H1 (cell line): ENCODE measurements around the gene SYNGR4. TPM values are rescaled to one million over a fixed set of nuclear protein-coding genes. Genes with fewer than 3 reads are reported as not detected.

ENCODE experiments used
- CTCF ChIA-PET: fragments of 300-600 bp; sonication (Branson Sonifier 250); formaldehyde crosslinking; loops from one replicate; lab custom pipeline; 2021; ENCODE audit not compliant: partially characterized antibody; lab: Charles Lee
- POLR2A ChIA-PET: fragments of 300-600 bp; sonication (Branson Sonifier 250); formaldehyde crosslinking; loops from one replicate; lab custom pipeline; 2021; ENCODE audit warnings: inconsistent platforms; ENCODE audit not compliant: partially characterized antibody; lab: Charles Lee
- DNase-seq, 2 experiments: peaks; one replicate each; pipeline versions ENCODE4 v3.0.0 to v3.0.0-alpha.2; 2010 to 2022; ENCODE audit warnings: low spot score in 2 of 2, low read depth in 1 of 2, mixed read lengths in 1 of 2
- FAIRE-seq: peaks from 2 replicates; lab custom pipeline; 2011; peaks lifted over from hg19 to GRCh38; lab: Jason Lieb, UNC
- H2AFZ ChIP-seq: 2 replicates; pipeline ENCODE4 v1.8.1; 2012; ENCODE audit warnings: low read length, inconsistent platforms
- H2AK5ac ChIP-seq: 2 replicates; pipeline ENCODE4 v1.6.1; 2013; ENCODE audit warnings: low read depth, low read length
- H2BK120ac ChIP-seq: replicated peaks from 2 replicates; pipeline ENCODE3; 2013; ENCODE audit warnings: low read depth, low read length, inconsistent platforms
- H2BK12ac ChIP-seq: 2 replicates; pipeline ENCODE4 v1.6.1; 2013; ENCODE audit warnings: low read depth, low read length
- H2BK15ac ChIP-seq: 2 replicates; pipeline ENCODE4 v1.6.1; 2013; ENCODE audit warnings: low read length
- H2BK20ac ChIP-seq: 2 replicates; pipeline ENCODE4 v1.6.1; 2013; ENCODE audit warnings: low read length
- H2BK5ac ChIP-seq: 2 replicates; pipeline ENCODE4 v1.6.1; 2013; ENCODE audit warnings: low read depth, low read length
- H3K14ac ChIP-seq: 2 replicates; pipeline ENCODE4 v1.6.1; 2013; ENCODE audit warnings: inconsistent platforms; ENCODE audit not compliant: insufficient read length
- H3K18ac ChIP-seq: 2 replicates; pipeline ENCODE4 v1.6.1; 2013; ENCODE audit warnings: low read length; ENCODE audit errors: extremely low read depth
- H3K23ac ChIP-seq: 2 replicates; pipeline ENCODE4 v1.6.1; 2013; ENCODE audit warnings: inconsistent platforms; ENCODE audit not compliant: insufficient read length
- H3K23me2 ChIP-seq: 2 replicates; pipeline ENCODE4 v1.6.1; 2013; ENCODE audit warnings: low read depth, low read length
- H3K27ac ChIP-seq: 2 replicates; pipeline ENCODE4 v1.6.1; 2011; ENCODE audit warnings: low read depth, low read length, inconsistent platforms
- H3K27me3 ChIP-seq, 4 experiments: replicated peaks in 1 of 4; 1 replicate in 1 of 4; 2 replicates in 3 of 4; pipeline versions ENCODE4 v1.6.1 to v1.8.1; 2011 to 2013; ENCODE audit warnings: low read length in 3 of 4, mild to moderate bottlenecking in 3 of 4, inconsistent platforms in 2 of 4, mixed read lengths in 2 of 4, moderate library complexity in 1 of 4; ENCODE audit not compliant: control insufficient read depth in 3 of 4, insufficient read depth in 3 of 4; ENCODE audit errors: extremely low read depth in 1 of 4
- H3K36me3 ChIP-seq, 4 experiments: 2 replicates each; pipeline versions ENCODE4 v1.6.1 to v1.8.1; 2011 to 2013; ENCODE audit warnings: mild to moderate bottlenecking in 4 of 4, low read length in 3 of 4, moderate library complexity in 2 of 4, control low read depth in 1 of 4, inconsistent platforms in 1 of 4; ENCODE audit not compliant: insufficient read depth in 4 of 4, control insufficient read depth in 2 of 4
- H3K4ac ChIP-seq: replicated peaks from 2 replicates; pipeline ENCODE3; 2013; ENCODE audit warnings: low read length, low read depth, mixed read lengths, inconsistent platforms; ENCODE audit not compliant: insufficient read length
- H3K4me1 ChIP-seq, 4 experiments: replicated peaks in 1 of 4; 1 replicate in 1 of 4; 2 replicates in 3 of 4; pipeline versions ENCODE4 v1.6.1 to v1.8.1; 2011 to 2013; ENCODE audit warnings: low read length in 3 of 4, inconsistent platforms in 2 of 4, mixed read lengths in 1 of 4; ENCODE audit not compliant: insufficient read depth in 4 of 4, control insufficient read depth in 3 of 4
- H3K4me2 ChIP-seq, 2 experiments: 2 replicates each; pipeline versions ENCODE4 v1.6.1 to v1.8.1; 2011 to 2013; ENCODE audit warnings: low read depth in 2 of 2, low read length in 2 of 2, control low read depth in 1 of 2, inconsistent platforms in 1 of 2, mild to moderate bottlenecking in 1 of 2; ENCODE audit not compliant: insufficient read depth in 1 of 2
- H3K4me3 ChIP-seq, 4 experiments: fragments of 200-600, 300-600 bp in 1 of 4; sonication (generic), shearing (Covaris generic), sonication (Bioruptor Twin) in 1 of 4; 2 replicates each; pipeline versions ENCODE4 v1.5.1 to v1.8.1; 2011 to 2016; ENCODE audit warnings: low read length in 4 of 4, low read depth in 3 of 4, control low read depth in 2 of 4, inconsistent platforms in 2 of 4, mild to moderate bottlenecking in 2 of 4, mixed read lengths in 1 of 4, moderate library complexity in 1 of 4; ENCODE audit not compliant: insufficient read depth in 2 of 4; ENCODE audit errors: extremely low read depth in 1 of 4
- H3K56ac ChIP-seq: replicated peaks from 2 replicates; pipeline ENCODE3; 2013; ENCODE audit warnings: low read depth, mild to moderate bottlenecking, mixed read lengths, low read length, inconsistent platforms; ENCODE audit not compliant: insufficient read length
- H3K79me1 ChIP-seq: 2 replicates; pipeline ENCODE4 v1.6.1; 2013; ENCODE audit warnings: low read depth, low read length, control low read depth
- H3K79me2 ChIP-seq, 2 experiments: 2 replicates each; pipeline versions ENCODE4 v1.6.1 to v1.8.1; 2012 to 2013; ENCODE audit warnings: low read length in 2 of 2, mild to moderate bottlenecking in 2 of 2, inconsistent platforms in 1 of 2; ENCODE audit not compliant: insufficient read depth in 2 of 2, control insufficient read depth in 1 of 2
- H3K9ac ChIP-seq, 4 experiments: replicated peaks in 1 of 4; 1 replicate in 1 of 4; 2 replicates in 3 of 4; pipeline versions ENCODE4 v1.6.1 to v1.8.1; 2011 to 2013; ENCODE audit warnings: low read depth in 3 of 4, low read length in 3 of 4, control low read depth in 2 of 4, mild to moderate bottlenecking in 2 of 4, moderate library complexity in 2 of 4, inconsistent platforms in 1 of 4; ENCODE audit errors: extremely low read depth in 1 of 4
- H3K9me3 ChIP-seq, 2 experiments: 2 replicates each; pipeline versions ENCODE4 v1.6.1 to v1.8.1; 2012 to 2013; ENCODE audit warnings: mild to moderate bottlenecking in 2 of 2, moderate library complexity in 2 of 2, control low read depth in 1 of 2, inconsistent platforms in 1 of 2, low read depth in 1 of 2, low read length in 1 of 2, mixed read lengths in 1 of 2; ENCODE audit not compliant: insufficient read depth in 2 of 2
- H4K20me1 ChIP-seq, 2 experiments: replicated peaks in 1 of 2; 2 replicates each; pipeline versions ENCODE3 to v1.8.1; 2011 to 2013; ENCODE audit warnings: inconsistent platforms in 2 of 2, low read length in 2 of 2, mild to moderate bottlenecking in 1 of 2; ENCODE audit not compliant: insufficient read depth in 2 of 2, control insufficient read depth in 1 of 2
- H4K5ac ChIP-seq: 2 replicates; pipeline ENCODE4 v1.6.1; 2013; ENCODE audit warnings: low read length, low read depth, mixed read lengths, inconsistent platforms; ENCODE audit not compliant: insufficient read length
- H4K8ac ChIP-seq: 2 replicates; pipeline ENCODE4 v1.8.0; 2013; ENCODE audit warnings: mild to moderate bottlenecking, moderate library complexity, low read length, inconsistent platforms; ENCODE audit not compliant: insufficient read depth; ENCODE audit errors: extremely low read depth
- H4K91ac ChIP-seq: replicated peaks from 2 replicates; pipeline ENCODE3; 2013; ENCODE audit warnings: low read length, mixed read lengths, inconsistent platforms; ENCODE audit not compliant: insufficient read length
- ASH2L ChIP-seq: fragments of 200-600, 300-600 bp; sonication (generic); IDR thresholded peaks from one replicate; pipeline ENCODE4 v1.7.1; 2017; ENCODE audit warnings: low read length
- BACH1 ChIP-seq: IDR thresholded peaks from 2 replicates; pipeline ENCODE4 v1.6.1; 2012; ENCODE audit warnings: low read length, improper control_type of control experiment
- BRCA1 ChIP-seq: IDR thresholded peaks from 2 replicates; pipeline ENCODE4 v1.6.1; 2012; ENCODE audit warnings: low read depth, low read length, improper control_type of control experiment
- CBX5 ChIP-seq: fragments of 300-800, 300-1000 bp; sonication (generic); IDR thresholded peaks from 2 replicates; pipeline ENCODE4 v1.7.1; 2016; ENCODE audit warnings: antibody characterized with exemption, low read length, low read depth
- CEBPB ChIP-seq: IDR thresholded peaks from 2 replicates; pipeline ENCODE4 v1.6.1; 2012; ENCODE audit warnings: low read depth, low read length
- CHD2 ChIP-seq: IDR thresholded peaks from 2 replicates; pipeline ENCODE4 v1.6.1; 2012; ENCODE audit warnings: low read length, improper control_type of control experiment
- EP300 ChIP-seq, 2 experiments: IDR thresholded peaks; 1 replicate in 1 of 2; 2 replicates in 1 of 2; pipeline ENCODE4 v1.6.1; 2011 to 2012; ENCODE audit warnings: low read depth in 2 of 2, low read length in 2 of 2, mild to moderate bottlenecking in 2 of 2, borderline replicate concordance in 1 of 2, inconsistent platforms in 1 of 2, moderate library complexity in 1 of 2
- GTF2F1 ChIP-seq: IDR thresholded peaks from 2 replicates; pipeline ENCODE4 v1.6.1; 2012; ENCODE audit warnings: low read depth, low read length, improper control_type of control experiment, borderline replicate concordance
- JUN ChIP-seq: IDR thresholded peaks from 2 replicates; pipeline ENCODE4 v1.6.1; 2011; ENCODE audit warnings: low read depth, mild to moderate bottlenecking, improper control_type of control experiment, low read length
- NANOG ChIP-seq: IDR thresholded peaks from 2 replicates; pipeline ENCODE4 v1.6.1; 2011; ENCODE audit warnings: low read length, low read depth, mild to moderate bottlenecking, inconsistent platforms; ENCODE audit not compliant: insufficient read depth, poor library complexity, severe bottlenecking
- RAD21 ChIP-seq, 2 experiments: IDR thresholded peaks in 1 of 2; conservative IDR thresholded peaks in 1 of 2; 2 replicates each; pipeline ENCODE4 v1.6.1; 2011; ENCODE audit warnings: low read depth in 2 of 2, low read length in 2 of 2, improper control_type of control experiment in 1 of 2, inconsistent platforms in 1 of 2, mild to moderate bottlenecking in 1 of 2, moderate library complexity in 1 of 2
- RXRA ChIP-seq: IDR thresholded peaks from 2 replicates; pipeline ENCODE4 v1.6.1; 2011; ENCODE audit warnings: low read depth, mild to moderate bottlenecking, low read length, moderate library complexity; ENCODE audit not compliant: insufficient read depth
- SIX5 ChIP-seq: IDR thresholded peaks from 2 replicates; pipeline ENCODE4 v1.6.1; 2011; ENCODE audit warnings: mild to moderate bottlenecking, low read depth, low read length
- SRF ChIP-seq: IDR thresholded peaks from 2 replicates; pipeline ENCODE4 v1.6.1; 2011; ENCODE audit warnings: mild to moderate bottlenecking, low read depth, low read length, moderate library complexity
- YY1 ChIP-seq: IDR thresholded peaks from 2 replicates; pipeline ENCODE4 v1.6.1; 2011; ENCODE audit warnings: low read depth, mild to moderate bottlenecking, low read length
- WGBS, 2 experiments: shearing (Covaris generic) in 1 of 2; methylation state at CpG; one replicate each; pipeline versions ENCODE4 v1.1.6 to v1.1.7; 2013 to 2015; ENCODE audit warnings: low lambda C conversion rate in 2 of 2, mixed read lengths in 2 of 2, inconsistent platforms in 1 of 2, low coverage in 1 of 2, missing lambda C conversion rate in 1 of 2; ENCODE audit not compliant: insufficient replicate concordance in 2 of 2, insufficient coverage in 1 of 2, insufficient read length in 1 of 2; ENCODE audit errors: extremely low coverage in 1 of 2, missing lambda C conversion rate in 1 of 2; 5-methylcytosine and 5-hydroxymethylcytosine counted together
- polyA plus RNA-seq, 7 experiments: library from polyadenylated mRNA; depleted of rRNA in 3 of 7; stranded (reverse) in 5 of 7; unstranded in 2 of 7; fragments of >200 nt in 5 of 7; fragments of 200-250 nt in 2 of 7; gene quantifications; 1 replicate in 5 of 7; 2 replicates in 1 of 7; 4 replicates in 1 of 7; pipeline versions ENCODE4 v1.2.1 to v1.2.3, GENCODE V29; 2011 to 2013; ENCODE audit warnings: missing spikeins in 2 of 7, mixed read lengths in 2 of 7
- total RNA-seq: library from RNA; stranded (reverse); fragmentation: NEBNext Ultra II Directional; extraction: Animal tissue kit (Norgen Biotek cat#: 25700); gene quantifications from 2 replicates; pipeline ENCODE4 v1.2.1, GENCODE V29; 2021

SYNGR4 gene
- total and polyA plus RNA-seq, 2 of the 8 experiments (the other 6 are each of a cell fraction or from before 2014, with no cell fraction given), result 0.41 TPM; not detected in 1

DNA sequence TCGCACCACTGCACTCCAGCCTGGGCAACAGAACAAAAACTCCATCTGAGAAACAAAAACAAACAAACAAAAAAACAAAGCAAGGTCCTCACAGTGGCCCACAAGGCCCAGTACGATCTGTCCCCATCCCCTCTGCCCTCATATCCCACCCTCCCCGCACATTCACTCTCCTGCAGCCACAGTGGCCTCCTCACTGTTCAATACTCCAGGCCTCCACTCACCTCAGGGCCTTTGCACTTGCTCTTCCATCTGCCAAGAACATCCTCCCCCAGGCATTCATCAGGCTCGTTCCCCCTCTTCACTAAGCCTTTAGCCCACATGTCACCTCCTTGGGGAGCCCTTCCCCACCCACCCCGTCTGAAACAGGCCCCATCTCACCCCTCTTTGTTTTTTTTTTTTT lies 5.0 kb upstream of the SYNGR4 start:
- Histone ChIP-seq H4K91ac (no peak overlapping the region), H4K20me1 (no peaks in the 10 kb centered on the region), H3K56ac (no peak overlapping the region), H2AFZ (no peak overlapping the region), H3K9me3 (no peaks in the 10 kb centered on the region), H3K36me3 (no peaks in the 10 kb centered on the region), H3K23me2 (peaks cover 4% of the 10 kb centered on the region), H2BK15ac (no peak overlapping the region), H3K4me3 (no peak overlapping the region), H3K9ac (no peak overlapping the region), H3K27me3 (no peaks in the 10 kb centered on the region), H4K5ac (no peak overlapping the region), H3K18ac (no peak overlapping the region), H3K23ac (no peak overlapping the region), H4K8ac (no peak overlapping the region), H2BK12ac (no peak overlapping the region), H3K4ac (no peak overlapping the region), H3K14ac (no peak overlapping the region), H3K4me2 (no peak overlapping the region), H2BK120ac (no peak overlapping the region), H3K79me1 (no peaks in the 10 kb centered on the region), H3K27ac (no peak overlapping the region), H3K79me2 (no peaks in the 10 kb centered on the region), H2BK20ac (no peak overlapping the region), H3K4me1 (no peaks in the 10 kb centered on the region), H2BK5ac (no peak overlapping the region), H2AK5ac (no peak overlapping the region)
- WGBS, 2 experiments, result 86% methylated on average over 1 of the region's 5 CpGs; no CpG with 5 or more reads in 1 of the 2 experiments
- no peak for FAIRE-seq
- ChIA-PET CTCF (interaction anchor here (0.8 to 2.4 kb wide), 3 partner anchors 8 to 46 kb away, joined by 3 to 7 read pairs (median 6); no protein-coding TSS in a partner anchor), POLR2A (interaction anchor here (0.6 kb wide), 1 partner anchor 67 kb away, joined by 3 read pairs; no protein-coding TSS in a partner anchor)
- no peak for DNase-seq
- TF ChIP-seq GTF2F1 (no peak), NANOG (no peak), SRF (no peak), CHD2 (no peak), CEBPB (no peak), ASH2L (no peak), JUN (no peak), SIX5 (no peak), RAD21 (IDR thresholded peaks at IDR 0.05 in 1 of 2, conservative IDR thresholded peaks at IDR 0.05 in 1 of 2; ENCODE audit: low read depth in 2 of 2, low read length in 2 of 2) (no peak), BRCA1 (no peak), CBX5 (no peak), EP300 (IDR thresholded peaks at IDR 0.05; ENCODE audit: borderline replicate concordance in 1 of 2, low read depth in 2 of 2, low read length in 2 of 2) (no peak), BACH1 (no peak), YY1 (no peak), RXRA (no peak)
